H1 (cell line): Measurements from ENCODE around the gene DOK7. TPM values are rescaled to one million over a fixed set of nuclear protein-coding genes. Genes with fewer than 3 reads are reported as not detected.

Experiments used
- CTCF ChIA-PET: fragments of 300-600 bp; sonication (Branson Sonifier 250); formaldehyde crosslinking; loops from one replicate; lab custom pipeline; 2021; ENCODE audit not compliant: partially characterized antibody; lab: Charles Lee
- POLR2A ChIA-PET: fragments of 300-600 bp; sonication (Branson Sonifier 250); formaldehyde crosslinking; loops from one replicate; lab custom pipeline; 2021; ENCODE audit warnings: inconsistent platforms; ENCODE audit not compliant: partially characterized antibody; lab: Charles Lee
- DNase-seq, 2 experiments: peaks; one replicate each; pipeline versions ENCODE4 v3.0.0 to v3.0.0-alpha.2; 2010 to 2022; ENCODE audit warnings: low spot score in 2 of 2, low read depth in 1 of 2, mixed read lengths in 1 of 2
- FAIRE-seq: peaks from 2 replicates; lab custom pipeline; 2011; peaks lifted over from hg19 to GRCh38; lab: Jason Lieb, UNC
- H2AFZ ChIP-seq: 2 replicates; pipeline ENCODE4 v1.8.1; 2012; ENCODE audit warnings: low read length, inconsistent platforms
- H2AK5ac ChIP-seq: 2 replicates; pipeline ENCODE4 v1.6.1; 2013; ENCODE audit warnings: low read depth, low read length
- H2BK120ac ChIP-seq: replicated peaks from 2 replicates; pipeline ENCODE3; 2013; ENCODE audit warnings: low read depth, low read length, inconsistent platforms
- H2BK12ac ChIP-seq: 2 replicates; pipeline ENCODE4 v1.6.1; 2013; ENCODE audit warnings: low read depth, low read length
- H2BK15ac ChIP-seq: 2 replicates; pipeline ENCODE4 v1.6.1; 2013; ENCODE audit warnings: low read length
- H2BK20ac ChIP-seq: 2 replicates; pipeline ENCODE4 v1.6.1; 2013; ENCODE audit warnings: low read length
- H2BK5ac ChIP-seq: 2 replicates; pipeline ENCODE4 v1.6.1; 2013; ENCODE audit warnings: low read depth, low read length
- H3K14ac ChIP-seq: 2 replicates; pipeline ENCODE4 v1.6.1; 2013; ENCODE audit warnings: inconsistent platforms; ENCODE audit not compliant: insufficient read length
- H3K18ac ChIP-seq: 2 replicates; pipeline ENCODE4 v1.6.1; 2013; ENCODE audit warnings: low read length; ENCODE audit errors: extremely low read depth
- H3K23ac ChIP-seq: 2 replicates; pipeline ENCODE4 v1.6.1; 2013; ENCODE audit warnings: inconsistent platforms; ENCODE audit not compliant: insufficient read length
- H3K23me2 ChIP-seq: 2 replicates; pipeline ENCODE4 v1.6.1; 2013; ENCODE audit warnings: low read depth, low read length
- H3K27ac ChIP-seq: 2 replicates; pipeline ENCODE4 v1.6.1; 2011; ENCODE audit warnings: low read depth, low read length, inconsistent platforms
- H3K27me3 ChIP-seq, 4 experiments: replicated peaks in 1 of 4; 1 replicate in 1 of 4; 2 replicates in 3 of 4; pipeline versions ENCODE4 v1.6.1 to v1.8.1; 2011 to 2013; ENCODE audit warnings: low read length in 3 of 4, mild to moderate bottlenecking in 3 of 4, inconsistent platforms in 2 of 4, mixed read lengths in 2 of 4, moderate library complexity in 1 of 4; ENCODE audit not compliant: control insufficient read depth in 3 of 4, insufficient read depth in 3 of 4; ENCODE audit errors: extremely low read depth in 1 of 4
- H3K36me3 ChIP-seq, 4 experiments: 2 replicates each; pipeline versions ENCODE4 v1.6.1 to v1.8.1; 2011 to 2013; ENCODE audit warnings: mild to moderate bottlenecking in 4 of 4, low read length in 3 of 4, moderate library complexity in 2 of 4, control low read depth in 1 of 4, inconsistent platforms in 1 of 4; ENCODE audit not compliant: insufficient read depth in 4 of 4, control insufficient read depth in 2 of 4
- H3K4ac ChIP-seq: replicated peaks from 2 replicates; pipeline ENCODE3; 2013; ENCODE audit warnings: low read length, low read depth, mixed read lengths, inconsistent platforms; ENCODE audit not compliant: insufficient read length
- H3K4me1 ChIP-seq, 4 experiments: replicated peaks in 1 of 4; 1 replicate in 1 of 4; 2 replicates in 3 of 4; pipeline versions ENCODE4 v1.6.1 to v1.8.1; 2011 to 2013; ENCODE audit warnings: low read length in 3 of 4, inconsistent platforms in 2 of 4, mixed read lengths in 1 of 4; ENCODE audit not compliant: insufficient read depth in 4 of 4, control insufficient read depth in 3 of 4
- H3K4me2 ChIP-seq, 2 experiments: 2 replicates each; pipeline versions ENCODE4 v1.6.1 to v1.8.1; 2011 to 2013; ENCODE audit warnings: low read depth in 2 of 2, low read length in 2 of 2, control low read depth in 1 of 2, inconsistent platforms in 1 of 2, mild to moderate bottlenecking in 1 of 2; ENCODE audit not compliant: insufficient read depth in 1 of 2
- H3K4me3 ChIP-seq, 4 experiments: fragments of 200-600, 300-600 bp in 1 of 4; sonication (generic), shearing (Covaris generic), sonication (Bioruptor Twin) in 1 of 4; 2 replicates each; pipeline versions ENCODE4 v1.5.1 to v1.8.1; 2011 to 2016; ENCODE audit warnings: low read length in 4 of 4, low read depth in 3 of 4, control low read depth in 2 of 4, inconsistent platforms in 2 of 4, mild to moderate bottlenecking in 2 of 4, mixed read lengths in 1 of 4, moderate library complexity in 1 of 4; ENCODE audit not compliant: insufficient read depth in 2 of 4; ENCODE audit errors: extremely low read depth in 1 of 4
- H3K56ac ChIP-seq: replicated peaks from 2 replicates; pipeline ENCODE3; 2013; ENCODE audit warnings: low read depth, mild to moderate bottlenecking, mixed read lengths, low read length, inconsistent platforms; ENCODE audit not compliant: insufficient read length
- H3K79me1 ChIP-seq: 2 replicates; pipeline ENCODE4 v1.6.1; 2013; ENCODE audit warnings: low read depth, low read length, control low read depth
- H3K79me2 ChIP-seq, 2 experiments: 2 replicates each; pipeline versions ENCODE4 v1.6.1 to v1.8.1; 2012 to 2013; ENCODE audit warnings: low read length in 2 of 2, mild to moderate bottlenecking in 2 of 2, inconsistent platforms in 1 of 2; ENCODE audit not compliant: insufficient read depth in 2 of 2, control insufficient read depth in 1 of 2
- H3K9ac ChIP-seq, 4 experiments: replicated peaks in 1 of 4; 1 replicate in 1 of 4; 2 replicates in 3 of 4; pipeline versions ENCODE4 v1.6.1 to v1.8.1; 2011 to 2013; ENCODE audit warnings: low read depth in 3 of 4, low read length in 3 of 4, control low read depth in 2 of 4, mild to moderate bottlenecking in 2 of 4, moderate library complexity in 2 of 4, inconsistent platforms in 1 of 4; ENCODE audit errors: extremely low read depth in 1 of 4
- H3K9me3 ChIP-seq, 2 experiments: 2 replicates each; pipeline versions ENCODE4 v1.6.1 to v1.8.1; 2012 to 2013; ENCODE audit warnings: mild to moderate bottlenecking in 2 of 2, moderate library complexity in 2 of 2, control low read depth in 1 of 2, inconsistent platforms in 1 of 2, low read depth in 1 of 2, low read length in 1 of 2, mixed read lengths in 1 of 2; ENCODE audit not compliant: insufficient read depth in 2 of 2
- H4K20me1 ChIP-seq, 2 experiments: replicated peaks in 1 of 2; 2 replicates each; pipeline versions ENCODE3 to v1.8.1; 2011 to 2013; ENCODE audit warnings: inconsistent platforms in 2 of 2, low read length in 2 of 2, mild to moderate bottlenecking in 1 of 2; ENCODE audit not compliant: insufficient read depth in 2 of 2, control insufficient read depth in 1 of 2
- H4K5ac ChIP-seq: 2 replicates; pipeline ENCODE4 v1.6.1; 2013; ENCODE audit warnings: low read length, low read depth, mixed read lengths, inconsistent platforms; ENCODE audit not compliant: insufficient read length
- H4K8ac ChIP-seq: 2 replicates; pipeline ENCODE4 v1.8.0; 2013; ENCODE audit warnings: mild to moderate bottlenecking, moderate library complexity, low read length, inconsistent platforms; ENCODE audit not compliant: insufficient read depth; ENCODE audit errors: extremely low read depth
- H4K91ac ChIP-seq: replicated peaks from 2 replicates; pipeline ENCODE3; 2013; ENCODE audit warnings: low read length, mixed read lengths, inconsistent platforms; ENCODE audit not compliant: insufficient read length
- ASH2L ChIP-seq: fragments of 200-600, 300-600 bp; sonication (generic); IDR thresholded peaks from one replicate; pipeline ENCODE4 v1.7.1; 2017; ENCODE audit warnings: low read length
- CEBPB ChIP-seq: IDR thresholded peaks from 2 replicates; pipeline ENCODE4 v1.6.1; 2012; ENCODE audit warnings: low read depth, low read length
- CTBP2 ChIP-seq: IDR thresholded peaks from 2 replicates; pipeline ENCODE4 v1.7.0; 2011; ENCODE audit warnings: borderline replicate concordance, mild to moderate bottlenecking, moderate library complexity, mixed read lengths, low read length; ENCODE audit not compliant: insufficient read depth, insufficient read length
- EZH2 ChIP-seq: fragments of 200-600 bp; sonication (generic); IDR thresholded peaks from 2 replicates; pipeline ENCODE4 v1.7.1; 2012; ENCODE audit warnings: low read depth, mild to moderate bottlenecking, moderate library complexity, low read length, inconsistent platforms; ENCODE audit not compliant: severe bottlenecking
- MAFK ChIP-seq: IDR thresholded peaks from 2 replicates; pipeline ENCODE4 v1.6.1; 2012; ENCODE audit warnings: low read depth, mild to moderate bottlenecking, improper control_type of control experiment, low read length
- SIX5 ChIP-seq: IDR thresholded peaks from 2 replicates; pipeline ENCODE4 v1.6.1; 2011; ENCODE audit warnings: mild to moderate bottlenecking, low read depth, low read length
- SP1 ChIP-seq: IDR thresholded peaks from 2 replicates; pipeline ENCODE4 v1.6.1; 2011; ENCODE audit warnings: low read depth, low read length
- SRF ChIP-seq: IDR thresholded peaks from 2 replicates; pipeline ENCODE4 v1.6.1; 2011; ENCODE audit warnings: mild to moderate bottlenecking, low read depth, low read length, moderate library complexity
- TCF12 ChIP-seq: IDR thresholded peaks from 2 replicates; pipeline ENCODE4 v1.6.1; 2011; ENCODE audit warnings: low read depth, mild to moderate bottlenecking, low read length
- USF2 ChIP-seq: IDR thresholded peaks from 2 replicates; pipeline ENCODE4 v1.6.1; 2011; ENCODE audit warnings: low read length, improper control_type of control experiment
- YY1 ChIP-seq: IDR thresholded peaks from 2 replicates; pipeline ENCODE4 v1.6.1; 2011; ENCODE audit warnings: low read depth, mild to moderate bottlenecking, low read length
- WGBS, 2 experiments: shearing (Covaris generic) in 1 of 2; methylation state at CpG; one replicate each; pipeline versions ENCODE4 v1.1.6 to v1.1.7; 2013 to 2015; ENCODE audit warnings: low lambda C conversion rate in 2 of 2, mixed read lengths in 2 of 2, inconsistent platforms in 1 of 2, low coverage in 1 of 2, missing lambda C conversion rate in 1 of 2; ENCODE audit not compliant: insufficient replicate concordance in 2 of 2, insufficient coverage in 1 of 2, insufficient read length in 1 of 2; ENCODE audit errors: extremely low coverage in 1 of 2, missing lambda C conversion rate in 1 of 2; 5-methylcytosine and 5-hydroxymethylcytosine counted together
- polyA plus RNA-seq, 7 experiments: library from polyadenylated mRNA; depleted of rRNA in 3 of 7; stranded (reverse) in 5 of 7; unstranded in 2 of 7; fragments of >200 nt in 5 of 7; fragments of 200-250 nt in 2 of 7; gene quantifications; 1 replicate in 5 of 7; 2 replicates in 1 of 7; 4 replicates in 1 of 7; pipeline versions ENCODE4 v1.2.1 to v1.2.3, GENCODE V29; 2011 to 2013; ENCODE audit warnings: missing spikeins in 2 of 7, mixed read lengths in 2 of 7
- total RNA-seq: library from RNA; stranded (reverse); fragmentation: NEBNext Ultra II Directional; extraction: Animal tissue kit (Norgen Biotek cat#: 25700); gene quantifications from 2 replicates; pipeline ENCODE4 v1.2.1, GENCODE V29; 2021

Gene DOK7
- total and polyA plus RNA-seq, 2 of the 8 experiments (the other 6 are each of a cell fraction or from before 2014, with no cell fraction given) = 0.32 TPM; not detected in 1

- Histone ChIP-seq H2AFZ (no peak overlapping the region), H3K36me3 (peaks cover 3 to 22% (median 16%) of the 10 kb centered on the region in 4 experiments; a peak in 6 of 8 replicates), H3K79me1 (peaks cover 23% of the 10 kb centered on the region), H2BK5ac (no peak overlapping the region), H3K18ac (no peak overlapping the region), H2AK5ac (no peak overlapping the region), H2BK120ac (no peak overlapping the region), H3K4me3 (no peak overlapping the region), H3K9ac (no peak overlapping the region), H4K5ac (no peak overlapping the region), H3K9me3 (no peaks in the 10 kb centered on the region), H3K27ac (no peak overlapping the region), H2BK20ac (no peak overlapping the region), H4K20me1 (peaks cover 31 to 67% of the 10 kb centered on the region in 2 experiments), H2BK12ac (no peak overlapping the region), H4K8ac (no peak overlapping the region), H3K23me2 (peaks cover 5% of the 10 kb centered on the region), H3K4me2 (no peak overlapping the region), H4K91ac (no peak overlapping the region), H3K27me3 (peaks cover 0 to 5% (median 2%) of the 10 kb centered on the region in 4 experiments; a peak in 3 of 7 replicates), H3K4ac (no peak overlapping the region), H3K23ac (no peak overlapping the region), H3K4me1 (peaks cover 0 to 15% (median 4%) of the 10 kb centered on the region in 4 experiments; a peak in 4 of 7 replicates), H3K79me2 (peaks cover 0 to 35% of the 10 kb centered on the region in 2 experiments; a peak in 1 of 4 replicates), H2BK15ac (no peak overlapping the region), H3K14ac (no peak overlapping the region), H3K56ac (no peak overlapping the region)
- ChIA-PET POLR2A (interaction anchor here (1.0 to 1.2 kb wide), 2 partner anchors 10 to 12 kb away, joined by 4 read pairs; no protein-coding TSS in a partner anchor), CTCF (interaction anchor here (1.1 to 5.3 kb wide), 5 partner anchors 14 to 235 kb away, joined by 3 to 43 read pairs (median 5); no protein-coding TSS in a partner anchor)
- 93% methylated on average over 12 of the region's 14 CpGs; no CpG with 5 or more reads in 1 of the 2 experiments for WGBS, 2 experiments
- no peak for DNase-seq
- FAIRE-seq = no peak
- no peak for TF ChIP-seq SIX5
- TF ChIP-seq MAFK = no peak
- no peak for TF ChIP-seq ASH2L
- no peak for TF ChIP-seq EZH2
- no peak for TF ChIP-seq YY1
- no peak for TF ChIP-seq TCF12
- TF ChIP-seq CTBP2 = no peak
- no peak for TF ChIP-seq SP1
- no peak for TF ChIP-seq SRF
- no peak for TF ChIP-seq USF2
- no peak for TF ChIP-seq CEBPB
These were observed 64.2 kb downstream of the DOK7 start for GRCh38 chr4:3527101-3527913.
